Stimulated activated CD4-positive, alpha-beta T cell treated with anti-CD3 and anti-CD28 coated beads, TNF-alpha, amount 100 ng/mL, for 48 hours (primary cell): ENCODE measurements around the gene BRIX1.

Source experiments
- DNase-seq, 3 donors: peaks; one replicate each; pipeline ENCODE4 v3.0.0-alpha.2; 2020; ENCODE audit warnings: low read depth in 3 of 3

BRIX1 gene, protein sequence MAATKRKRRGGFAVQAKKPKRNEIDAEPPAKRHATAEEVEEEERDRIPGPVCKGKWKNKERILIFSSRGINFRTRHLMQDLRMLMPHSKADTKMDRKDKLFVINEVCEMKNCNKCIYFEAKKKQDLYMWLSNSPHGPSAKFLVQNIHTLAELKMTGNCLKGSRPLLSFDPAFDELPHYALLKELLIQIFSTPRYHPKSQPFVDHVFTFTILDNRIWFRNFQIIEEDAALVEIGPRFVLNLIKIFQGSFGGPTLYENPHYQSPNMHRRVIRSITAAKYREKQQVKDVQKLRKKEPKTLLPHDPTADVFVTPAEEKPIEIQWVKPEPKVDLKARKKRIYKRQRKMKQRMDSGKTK

GRCh38 chr5:34915139-34915855 lies at the start of gene BRIX1, which contains the start of gene RAD1:
Gene BRIX1, plus strand, starts transcription at chr5:34915711. Its CDS starts 28 bp downstream, at chr5:34915739.
Gene RAD1, minus strand, starts transcription at chr5:34915504. Its CDS starts 612 bp downstream, at chr5:34914892.
- DNase-seq, result peak; percentile 89 to 95 (median 90)

- DNase-seq, result no peak
Observed at GRCh38 chr5:34866989-34867471, 48.5 kb upstream of the BRIX1 start.

DNA sequence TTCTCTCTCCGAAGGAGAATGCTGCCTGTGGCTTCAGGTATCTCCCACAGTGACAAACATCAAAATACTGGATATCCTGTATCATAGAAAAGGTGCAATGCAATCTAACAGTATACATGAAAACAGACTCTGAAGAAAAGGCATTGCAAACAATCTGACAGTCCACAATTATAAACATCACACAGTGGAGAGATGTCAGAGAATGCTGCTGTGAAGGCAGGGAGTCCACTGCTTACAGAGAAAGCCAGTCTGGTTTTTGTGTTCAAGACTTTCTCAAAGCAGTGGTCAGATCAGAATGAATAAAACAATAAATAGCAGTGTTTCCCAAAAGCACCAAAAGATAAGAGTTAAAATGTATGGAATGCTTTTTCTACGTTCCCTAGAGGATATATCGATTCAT lies 47.9 kb upstream of the BRIX1 start:
- DNase-seq, result no peak

DNA sequence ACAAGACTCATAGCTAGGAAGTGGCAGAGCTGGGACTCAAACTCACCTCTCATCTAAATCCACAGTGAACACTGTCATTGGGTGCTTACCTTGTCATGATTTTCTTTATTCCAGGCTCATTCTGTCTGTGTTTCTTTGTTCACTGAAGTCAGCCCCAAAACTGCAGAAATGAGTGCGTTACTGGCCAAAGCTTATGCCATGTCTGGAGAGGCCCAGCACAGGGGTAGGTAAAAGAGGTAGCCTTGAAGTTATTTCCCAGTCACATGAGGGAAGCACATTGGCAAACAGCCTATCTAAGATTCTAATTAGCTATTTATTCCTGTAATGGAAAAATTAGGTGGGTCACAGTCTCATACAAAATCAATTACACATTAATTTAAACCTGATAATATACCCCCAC lies 46.7 kb upstream of the BRIX1 start:
- no peak for DNase-seq

GRCh38 chr5:34869256-34869655 lies 46.3 kb upstream of the BRIX1 start:
- no peak for DNase-seq

DNA sequence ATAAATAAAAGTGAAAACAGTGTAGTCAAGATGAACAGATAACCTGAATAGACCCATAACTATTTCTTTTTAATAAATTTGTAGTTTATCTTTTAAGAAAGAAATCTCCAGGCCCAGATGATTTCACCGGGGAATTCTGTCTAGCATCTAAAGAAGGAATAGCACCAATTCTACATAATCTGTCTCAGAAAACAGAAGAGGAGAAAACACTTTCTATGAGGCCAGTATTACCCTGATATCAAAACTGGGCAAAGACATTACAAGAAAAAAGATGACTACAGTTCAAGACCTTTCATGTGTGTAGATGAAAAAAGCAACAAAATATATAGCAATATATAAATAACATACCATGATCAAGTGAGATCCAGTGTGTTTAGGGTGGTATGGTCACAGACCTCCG lies 45.1 kb upstream of the BRIX1 start:
- no peak for DNase-seq

DNA sequence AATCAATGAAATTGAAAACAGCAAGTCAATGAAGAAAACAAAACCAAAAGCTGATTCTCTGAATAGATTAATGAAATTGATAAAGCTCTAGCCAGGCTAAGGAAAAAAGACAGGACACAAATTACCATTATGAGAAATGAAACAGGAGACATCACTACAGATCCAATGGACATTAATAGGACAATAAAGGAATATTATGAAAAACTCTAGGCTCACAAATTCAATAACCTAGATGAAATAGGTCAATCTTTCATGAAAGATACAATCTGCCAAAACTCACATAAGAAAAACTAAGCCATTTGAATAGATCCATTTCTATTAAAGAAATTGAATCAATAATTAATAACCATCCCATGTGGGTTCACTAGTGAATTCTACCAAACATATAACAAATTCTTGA lies 39.2 kb upstream of the BRIX1 start:
- no peak for DNase-seq

- no peak for DNase-seq
Observed at GRCh38 chr5:34881246-34881645, 34.3 kb upstream of the BRIX1 start.

GRCh38 chr5:34886392-34887119 lies 29.0 kb upstream of the BRIX1 start:
- no peak for DNase-seq

DNA sequence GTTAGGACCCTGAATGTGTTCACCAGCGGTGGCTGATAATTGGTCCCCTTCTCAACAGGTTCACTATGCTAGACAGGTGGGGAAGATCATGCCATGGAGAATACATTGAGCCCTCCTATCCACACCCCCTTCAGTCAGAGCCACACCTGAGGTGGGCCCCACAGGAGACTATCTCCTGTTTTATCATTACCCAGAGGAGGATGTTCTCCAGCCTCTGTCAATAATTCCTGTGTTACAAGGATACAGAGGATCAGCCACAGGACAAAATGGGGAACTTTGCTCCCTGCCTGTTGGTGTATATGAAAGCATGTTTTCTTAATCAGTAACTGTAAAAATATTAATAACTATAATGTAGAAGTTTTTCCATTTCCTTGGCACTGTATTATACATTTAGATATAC lies 26.1 kb upstream of the BRIX1 start:
- no peak for DNase-seq

- DNase-seq, result no peak
Observed at GRCh38 chr5:34891981-34892380, 23.5 kb upstream of the BRIX1 start.

- DNase-seq, result no peak
Observed at GRCh38 chr5:34892414-34892813, 23.1 kb upstream of the BRIX1 start.

- no peak for DNase-seq
Observed at GRCh38 chr5:34894716-34895115, 20.8 kb upstream of the BRIX1 start.

DNA sequence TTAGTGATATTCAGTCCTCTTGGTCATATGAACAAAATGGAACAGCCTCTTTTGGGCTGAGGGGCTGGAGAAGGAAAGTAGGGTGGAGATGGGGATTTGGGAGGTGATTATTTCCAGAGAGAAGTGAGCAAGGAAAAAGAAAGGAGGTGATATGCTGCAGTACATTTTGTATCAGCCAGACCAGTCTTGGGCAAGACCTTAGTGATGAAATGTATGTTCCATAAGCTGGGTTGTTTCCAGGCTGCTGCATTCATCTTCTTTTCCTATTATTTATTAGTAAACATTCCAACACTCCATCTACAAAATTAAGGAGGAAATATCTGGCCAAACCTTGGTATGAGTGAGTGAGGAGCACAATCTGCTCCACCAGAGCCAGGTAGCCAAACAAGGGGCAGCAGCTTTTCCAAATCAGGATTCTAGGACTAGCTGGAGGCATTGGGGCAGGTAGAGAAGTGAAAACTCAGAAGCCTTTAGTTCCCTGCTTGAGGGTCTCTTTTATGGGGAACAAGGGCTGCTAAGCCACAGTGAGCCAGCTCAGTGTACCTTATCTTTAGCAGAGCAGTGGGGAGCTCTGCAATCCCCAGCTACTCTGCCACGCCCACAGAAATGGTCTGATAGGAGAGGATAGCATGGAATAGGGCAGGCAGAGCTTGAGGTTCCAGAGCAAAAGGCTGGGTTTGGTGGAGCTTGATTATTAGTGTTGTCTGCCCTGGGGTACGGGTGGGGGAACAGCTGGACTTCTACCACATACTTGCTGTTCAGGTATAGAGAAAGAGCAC lies 19.7 kb upstream of the BRIX1 start:
- no peak for DNase-seq

DNA sequence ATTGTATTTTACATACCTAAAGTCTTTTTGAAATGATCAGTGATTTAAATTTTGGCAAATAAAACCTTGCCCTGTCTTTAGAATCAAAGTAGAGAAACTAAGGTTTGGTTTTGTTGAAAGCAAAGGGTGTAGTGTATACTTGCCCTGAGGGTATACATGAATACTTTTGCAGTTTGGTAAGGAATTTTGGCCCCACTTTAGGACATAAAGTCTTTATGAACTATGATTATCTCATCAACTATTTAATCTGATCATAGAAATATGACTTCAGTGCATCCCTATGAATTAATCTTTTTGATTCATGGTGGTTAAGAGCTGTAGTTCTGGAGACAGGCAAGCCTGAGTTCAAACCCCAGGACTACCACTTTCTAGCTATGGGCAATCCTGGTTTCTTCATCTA lies 17.9 kb upstream of the BRIX1 start:
- no peak for DNase-seq

DNA sequence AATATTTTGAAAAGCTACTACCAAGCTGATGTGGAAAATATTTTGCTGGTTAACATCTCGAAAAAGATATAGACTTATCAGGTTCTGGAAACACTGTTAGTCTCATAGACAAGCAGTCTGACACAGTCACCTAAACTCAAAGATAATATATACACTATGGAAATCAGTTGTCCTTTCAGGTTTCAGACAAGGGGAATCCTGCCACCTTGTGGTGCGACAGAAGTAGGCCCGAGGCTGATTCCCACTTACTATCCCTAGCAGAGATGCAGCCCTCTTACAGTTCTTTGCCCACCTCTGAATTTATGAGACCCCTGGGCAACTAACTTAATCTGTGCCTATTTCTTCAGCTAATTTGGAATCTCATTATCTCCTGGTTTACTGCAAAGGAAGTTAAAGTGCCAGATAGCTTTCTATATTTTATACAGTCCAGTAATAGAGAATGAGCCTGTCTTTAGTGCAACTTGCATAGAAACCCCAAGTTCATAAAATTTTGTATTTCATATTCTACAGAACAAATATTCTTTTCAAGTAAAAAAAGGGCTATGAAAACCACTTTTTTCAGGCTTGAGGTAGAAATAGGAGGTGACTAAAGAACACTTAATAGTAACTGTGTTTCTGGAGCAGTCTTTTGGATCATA lies 17.1 kb upstream of the BRIX1 start:
- peak; percentile 16 to 38 (median 21) for DNase-seq

GRCh38 chr5:34899066-34899465 lies 16.4 kb upstream of the BRIX1 start:
- no peak for DNase-seq

GRCh38 chr5:34900652-34901051 lies 14.9 kb upstream of the BRIX1 start:
- DNase-seq, result no peak

DNA sequence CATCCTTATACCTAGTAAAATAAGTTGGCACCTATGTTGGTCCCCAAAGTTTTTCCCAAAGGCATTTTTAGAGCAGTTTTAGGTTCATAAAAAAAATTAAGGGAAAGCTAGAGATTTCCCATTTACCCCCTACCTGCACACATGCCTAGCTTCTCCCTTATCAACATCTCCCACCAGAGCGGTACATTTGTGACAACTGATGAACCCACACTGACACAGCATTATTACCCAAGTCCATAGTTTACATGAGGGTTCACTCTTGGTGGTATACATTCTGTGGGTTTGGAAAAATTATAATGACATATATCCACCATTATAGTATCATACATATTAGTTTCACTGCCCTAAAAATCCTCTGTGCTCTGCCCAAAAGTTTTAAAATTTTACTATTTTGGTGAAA lies 12.3 kb upstream of the BRIX1 start:
- no peak for DNase-seq

DNA sequence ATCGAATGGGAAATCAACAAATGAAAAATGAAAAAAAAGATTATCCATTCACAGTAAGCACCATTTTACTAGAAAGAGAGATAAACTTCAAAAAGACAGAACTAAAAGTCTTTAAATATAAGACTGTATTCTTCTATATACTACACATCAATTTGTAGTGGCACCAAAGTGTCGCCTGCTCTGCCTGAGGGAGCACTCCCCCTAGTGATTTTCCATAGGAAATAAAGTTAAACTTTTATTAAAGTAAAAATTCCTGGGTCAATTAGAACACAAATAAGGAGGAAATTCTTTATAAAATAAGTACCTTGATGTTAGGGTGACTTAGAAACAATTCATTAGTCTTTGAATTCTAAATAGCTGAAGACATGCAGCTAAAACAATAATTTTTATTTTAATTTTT lies 9.9 kb upstream of the BRIX1 start:
- no peak for DNase-seq

GRCh38 chr5:34913072-34913471 lies 2.4 kb upstream of the BRIX1 start:
- no peak for DNase-seq
